ENCODE results near the gene C2CD3. TPM values are rescaled to one million over a fixed set of nuclear protein-coding genes. Genes with fewer than 3 reads are reported as not detected.

The C2CD3 gene
- total and polyA plus RNA-seq, 10 of the 15 experiments (the other 5 are each of a cell fraction or from before 2014, with no cell fraction given), result 2.3 to 24.0 (median 16.3) TPM

DNA sequence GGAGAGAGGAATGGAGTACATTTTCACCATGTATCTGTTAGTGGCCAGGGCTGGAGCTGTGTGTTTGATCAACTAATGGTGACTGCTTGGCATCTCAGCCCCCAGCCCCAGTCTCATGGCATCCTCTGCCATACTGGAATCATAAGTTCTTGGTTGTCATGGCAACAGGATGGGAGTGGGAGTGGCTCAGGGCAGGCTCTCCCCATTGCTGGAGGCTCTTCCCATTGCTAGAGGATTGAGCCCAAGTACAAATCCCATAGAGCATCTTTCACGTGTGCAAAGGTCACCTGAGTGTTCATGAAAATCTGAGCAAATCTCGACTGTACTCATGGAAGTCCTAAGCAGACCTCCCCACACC is 205.1 kb downstream of the C2CD3 start:
- Histone ChIP-seq H3K9ac (ENCODE audit: control insufficient read depth, insufficient read depth, low read length) (no peak overlapping the region), H3K36me3 (ENCODE audit: control insufficient read depth in 2 of 2, insufficient read depth in 2 of 2, low read length in 1 of 2) (no peaks in the 10 kb centered on the region), H4K20me1 (ENCODE audit: control insufficient read depth, insufficient read depth) (no peaks in the 10 kb centered on the region; the same call in 1 of the 2 replicates), H3K4me3 (no peak overlapping the region), H3K4me2 (ENCODE audit: control insufficient read depth, insufficient read depth) (no peak overlapping the region), H3K4me1 (ENCODE audit: control insufficient read depth, insufficient read depth, low read length) (no peaks in the 10 kb centered on the region), H3K27me3 (replicated peaks in 1 of 2; ENCODE audit: control insufficient read depth in 2 of 2, insufficient read depth in 2 of 2, low read length in 1 of 2) (no peaks in the 10 kb centered on the region), H3K9me3 (replicated peaks; ENCODE audit: control insufficient read depth, insufficient read depth, low read length) (no peaks in the 10 kb centered on the region), H2AFZ (ENCODE audit: control insufficient read depth, low read depth, low read length) (no peak overlapping the region), H3K27ac (ENCODE audit: control insufficient read depth, insufficient read depth) (no peak overlapping the region), H3K79me2 (ENCODE audit: control insufficient read depth, insufficient read depth, low read length) (no peaks in the 10 kb centered on the region)
- intact Hi-C loops (cut with micrococcal nuclease; ENCODE audit: unreplicated experiment) (loop anchor here (10.0 kb wide), 1 partner anchor 279 kb away; no protein-coding TSS in a partner anchor), in situ Hi-C loops (cut with MboI) (no loop called here)
- ChIA-PET SMC1A (ENCODE audit: uncharacterized antibody, unreplicated experiment) (interaction anchor here (1.4 to 3.6 kb wide), 4 partner anchors 14 to 218 kb away, joined by 3 to 23 read pairs (median 8); no protein-coding TSS in a partner anchor), CTCF (interaction anchor here (1.2 to 5.6 kb wide), 3 partner anchors 15 to 290 kb away, joined by 4 to 48 read pairs (median 5); no protein-coding TSS in a partner anchor), POLR2A (interaction anchor here (0.7 kb wide), 1 partner anchor 392 kb away, joined by 3 read pairs; no protein-coding TSS in a partner anchor), RAD21 (ENCODE audit: unreplicated experiment) (interaction anchor here (1.3 kb wide), 2 partner anchors 65 to 290 kb away, joined by 5 read pairs; no protein-coding TSS in a partner anchor)
- ATAC-seq, result no peak
- BruUV-seq (replicated peaks), result no TSS peak
- no peak for FAIRE-seq
- DNase-seq (ENCODE audit: low read depth, low spot score), result no peak
- 3% methylated on average over 2 of the region's 2 CpGs for WGBS (ENCODE audit: insufficient coverage, insufficient replicate concordance, low lambda C conversion rate, missing lambda C conversion rate)
- TF ChIP-seq NFYA (IDR thresholded peaks at IDR 0.05; ENCODE audit: borderline replicate concordance, low read depth, low read length) (no peak), BMI1 (IDR thresholded peaks at IDR 0.05; ENCODE audit: borderline replicate concordance) (peak; percentile 65)

GRCh38 chr11:73965076-73965763 is 205.6 kb downstream of the C2CD3 start:
- Histone ChIP-seq H3K9ac (ENCODE audit: control insufficient read depth, insufficient read depth, low read length) (no peak overlapping the region), H3K27me3 (replicated peaks in 1 of 2; ENCODE audit: control insufficient read depth in 2 of 2, insufficient read depth in 2 of 2, low read length in 1 of 2) (no peaks in the 10 kb centered on the region), H3K36me3 (ENCODE audit: control insufficient read depth in 2 of 2, insufficient read depth in 2 of 2, low read length in 1 of 2) (no peaks in the 10 kb centered on the region), H4K20me1 (ENCODE audit: control insufficient read depth, insufficient read depth) (no peaks in the 10 kb centered on the region; the same call in 1 of the 2 replicates), H3K4me1 (ENCODE audit: control insufficient read depth, insufficient read depth, low read length) (no peaks in the 10 kb centered on the region), H3K4me2 (ENCODE audit: control insufficient read depth, insufficient read depth) (no peak overlapping the region), H3K4me3 (no peak overlapping the region), H3K27ac (ENCODE audit: control insufficient read depth, insufficient read depth) (no peak overlapping the region), H3K9me3 (replicated peaks; ENCODE audit: control insufficient read depth, insufficient read depth, low read length) (no peaks in the 10 kb centered on the region), H3K79me2 (ENCODE audit: control insufficient read depth, insufficient read depth, low read length) (no peaks in the 10 kb centered on the region), H2AFZ (ENCODE audit: control insufficient read depth, low read depth, low read length) (no peak overlapping the region)
- DNase-seq (ENCODE audit: low read depth, low spot score) (no peak), ATAC-seq (no peak), FAIRE-seq (no peak)
- ChIA-PET SMC1A (ENCODE audit: uncharacterized antibody, unreplicated experiment) (interaction anchor here (1.1 to 3.6 kb wide), 7 partner anchors 9 to 218 kb away, joined by 3 to 23 read pairs (median 5); no protein-coding TSS in a partner anchor), CTCF (interaction anchor here (0.6 to 5.6 kb wide), 7 partner anchors 11 to 290 kb away, joined by 3 to 48 read pairs (median 6); partner anchors contain the start of gene DNAJB13), POLR2A (interaction anchor here (2.0 kb wide), 1 partner anchor 15 kb away, joined by 8 read pairs; no protein-coding TSS in a partner anchor), RAD21 (ENCODE audit: unreplicated experiment) (interaction anchor here (1.4 to 2.0 kb wide), 5 partner anchors 40 to 356 kb away, joined by 3 to 10 read pairs (median 4); no protein-coding TSS in a partner anchor)
- in situ Hi-C loops (cut with MboI), result no loop called here
- BruUV-seq (replicated peaks), result no TSS peak
- 52% methylated on average over 10 of the region's 10 CpGs for WGBS (ENCODE audit: insufficient coverage, insufficient replicate concordance, low lambda C conversion rate, missing lambda C conversion rate)
- intact Hi-C loops (cut with micrococcal nuclease; ENCODE audit: unreplicated experiment), result loop anchor here (10.0 kb wide), 1 partner anchor 280 kb away; no protein-coding TSS in a partner anchor
- no peak for TF ChIP-seq EP300 (IDR thresholded peaks at IDR 0.05; ENCODE audit: borderline replicate concordance in 1 of 2, control insufficient read depth in 1 of 2, low read depth in 2 of 2, low read length in 2 of 2)
- TF ChIP-seq NR2F1 (conservative IDR thresholded peaks at IDR 0.05), result no peak
- TF ChIP-seq BRCA1 (IDR thresholded peaks at IDR 0.05; ENCODE audit: low read depth, low read length), result no peak
- no peak for TF ChIP-seq ZSCAN29 (IDR thresholded peaks at IDR 0.05)
- TF ChIP-seq E2F8 (IDR thresholded peaks at IDR 0.05; ENCODE audit: low read depth, partially characterized antibody), result no peak
- TF ChIP-seq KAT2A (conservative IDR thresholded peaks at IDR 0.05; ENCODE audit: control insufficient read depth, low read depth, low read length), result no peak
- TF ChIP-seq, protein P1, sequence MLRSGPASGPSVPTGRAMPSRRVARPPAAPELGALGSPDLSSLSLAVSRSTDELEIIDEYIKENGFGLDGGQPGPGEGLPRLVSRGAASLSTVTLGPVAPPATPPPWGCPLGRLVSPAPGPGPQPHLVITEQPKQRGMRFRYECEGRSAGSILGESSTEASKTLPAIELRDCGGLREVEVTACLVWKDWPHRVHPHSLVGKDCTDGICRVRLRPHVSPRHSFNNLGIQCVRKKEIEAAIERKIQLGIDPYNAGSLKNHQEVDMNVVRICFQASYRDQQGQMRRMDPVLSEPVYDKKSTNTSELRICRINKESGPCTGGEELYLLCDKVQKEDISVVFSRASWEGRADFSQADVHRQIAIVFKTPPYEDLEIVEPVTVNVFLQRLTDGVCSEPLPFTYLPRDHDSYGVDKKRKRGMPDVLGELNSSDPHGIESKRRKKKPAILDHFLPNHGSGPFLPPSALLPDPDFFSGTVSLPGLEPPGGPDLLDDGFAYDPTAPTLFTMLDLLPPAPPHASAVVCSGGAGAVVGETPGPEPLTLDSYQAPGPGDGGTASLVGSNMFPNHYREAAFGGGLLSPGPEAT (IDR thresholded peaks at IDR 0.05; ENCODE audit: low read depth), result no peak
- TF ChIP-seq SP1 (IDR thresholded peaks at IDR 0.05; ENCODE audit: low read depth, low read length), result no peak
- TF ChIP-seq ZBED1 (IDR thresholded peaks at IDR 0.05; ENCODE audit: borderline replicate concordance), result no peak
